GM23338 (cell line): ENCODE results near the gene TRAIP. TPM values are rescaled to one million over a fixed set of nuclear protein-coding genes. Genes with fewer than 3 reads are reported as not detected.

Experiments used
- ATAC-seq: fragments of 200-7000 bp; cut with Tn5 transposase; 3 replicates; pipeline ENCODE4 v1.9.1; 2020
- DNase-seq: peaks from one replicate; pipeline ENCODE4 v3.0.0-alpha.2; 2015; ENCODE audit warnings: low spot score
- H2AFZ ChIP-seq: fragments of 200-600 bp; sonication (generic); 2 replicates; pipeline ENCODE4 v1.8.0; 2016; ENCODE audit warnings: antibody characterized with exemption, mild to moderate bottlenecking, moderate library complexity
- H3F3A ChIP-seq: fragments of 200-600 bp; sonication (generic); replicated peaks from 2 replicates; pipeline ENCODE4 v1.8.0; 2017; ENCODE audit warnings: antibody characterized with exemption, mixed run types, low read depth
- H3K27ac ChIP-seq: fragments of 200-600 bp; sonication (generic); 2 replicates; pipeline ENCODE4 v1.6.1; 2016; ENCODE audit warnings: low read depth
- H3K27me3 ChIP-seq: fragments of 200-600 bp; sonication (generic); 2 replicates; pipeline ENCODE4 v1.8.0; 2016; ENCODE audit warnings: mild to moderate bottlenecking, mixed run types, moderate library complexity; ENCODE audit not compliant: insufficient read depth
- H3K36me3 ChIP-seq: fragments of 200-600 bp; sonication (generic); 2 replicates; pipeline ENCODE4 v1.8.0; 2016; ENCODE audit warnings: mild to moderate bottlenecking; ENCODE audit not compliant: insufficient read depth
- H3K4me1 ChIP-seq: fragments of 200-600 bp; sonication (generic); 2 replicates; pipeline ENCODE4 v1.8.0; 2016; ENCODE audit warnings: mild to moderate bottlenecking, moderate library complexity; ENCODE audit not compliant: insufficient read depth
- H3K4me2 ChIP-seq: fragments of 200-600 bp; sonication (generic); 2 replicates; pipeline ENCODE4 v1.7.1; 2017; ENCODE audit warnings: mixed run types
- H3K4me3 ChIP-seq: fragments of 200-600 bp; sonication (generic); 2 replicates; pipeline ENCODE4 v1.6.1; 2016; ENCODE audit warnings: mixed run types
- H3K79me2 ChIP-seq: fragments of 200-600 bp; sonication (generic); replicated peaks from 2 replicates; pipeline ENCODE4 v1.8.0; 2017; ENCODE audit warnings: mild to moderate bottlenecking; ENCODE audit not compliant: insufficient read depth
- H3K9me2 ChIP-seq: fragments of 200-600 bp; sonication (generic); 2 replicates; pipeline ENCODE4 v1.8.0; 2017; ENCODE audit not compliant: insufficient read depth
- H4K20me1 ChIP-seq: fragments of 200-600 bp; sonication (generic); replicated peaks from 2 replicates; pipeline ENCODE4 v1.8.0; 2017; ENCODE audit warnings: mild to moderate bottlenecking; ENCODE audit not compliant: insufficient read depth
- H3K27ac Mint-ChIP-seq: 2 replicates; pipeline ENCODE4 v1.8.0; 2020; ENCODE audit warnings: inconsistent platforms, mild to moderate bottlenecking, moderate library complexity, mixed read lengths
- H3K27me3 Mint-ChIP-seq: 3 replicates; pipeline ENCODE4 v1.8.0; 2022; ENCODE audit warnings: low read depth, mild to moderate bottlenecking, moderate library complexity, mixed read lengths, inconsistent platforms; ENCODE audit not compliant: insufficient read depth, poor library complexity
- H3K36me3 Mint-ChIP-seq: 3 replicates; pipeline ENCODE4 v1.8.0; 2021; ENCODE audit warnings: low read depth, mild to moderate bottlenecking, inconsistent platforms, moderate library complexity, mixed read lengths
- H3K4me1 Mint-ChIP-seq: 3 replicates; pipeline ENCODE4 v1.8.0; 2020; ENCODE audit warnings: mild to moderate bottlenecking, inconsistent platforms, mixed read lengths
- H3K4me3 Mint-ChIP-seq: 3 replicates; pipeline ENCODE4 v1.8.0; 2021; ENCODE audit warnings: moderate library complexity, mild to moderate bottlenecking, inconsistent platforms, mixed read lengths
- H3K9me3 Mint-ChIP-seq: 3 replicates; pipeline ENCODE4 v1.8.0; 2020; ENCODE audit warnings: moderate library complexity, mild to moderate bottlenecking, inconsistent platforms, mixed read lengths
- EZH2 ChIP-seq: fragments of 200-600 bp; sonication (generic); IDR thresholded peaks from one replicate; pipeline ENCODE4 v1.8.0; 2017; ENCODE audit warnings: antibody characterized with exemption, mild to moderate bottlenecking, low read depth; ENCODE audit not compliant: unreplicated experiment
- JUNB ChIP-seq: IDR thresholded peaks from one replicate; pipeline ENCODE4 v1.6.1; 2016; ENCODE audit warnings: antibody characterized with exemption; ENCODE audit not compliant: unreplicated experiment
- STAT1 ChIP-seq: IDR thresholded peaks from one replicate; pipeline ENCODE4 v1.6.1; 2016; ENCODE audit warnings: antibody characterized with exemption; ENCODE audit not compliant: unreplicated experiment
- ZNF114 ChIP-seq: fragments of 250-450 bp; sonication (Bioruptor Pico); IDR thresholded peaks from 2 replicates; pipeline ENCODE4 v1.5.0; 2020; ENCODE audit warnings: mild to moderate bottlenecking, moderate library complexity
- polyA plus RNA-seq: library from polyadenylated mRNA; unstranded; fragments of >200 nt; fragmentation: Nextera tagmentation; extraction: Ambion mirVana; gene quantifications from 2 replicates; pipeline ENCODE4 v1.2.1, GENCODE V29; 2016
- total RNA-seq: library from RNA; depleted of rRNA; stranded (reverse); fragments of >200 nt; shearing (Covaris generic); gene quantifications from 2 replicates; pipeline ENCODE4 v1.2.3, GENCODE V29; 2014
- TF ChIP-seq, protein P1 (sequence below), 2 experiments: fragments of 200-600 bp in 1 of 2; sonication (generic) in 1 of 2; conservative IDR thresholded peaks; 2 replicates each; pipeline versions ENCODE4 v1.5.1 to v1.6.1; 2016 to 2017; ENCODE audit warnings: antibody characterized with exemption in 2 of 2, low read depth in 2 of 2, mild to moderate bottlenecking in 2 of 2, moderate library complexity in 1 of 2
- TF ChIP-seq, protein P2 (sequence below): IDR thresholded peaks from one replicate; pipeline ENCODE4 v1.6.1; 2018; ENCODE audit warnings: antibody characterized with exemption; ENCODE audit not compliant: unreplicated experiment

The TRAIP gene
- total and polyA plus RNA-seq, 2 experiments from 2014 or later: 15.3 to 16.6 TPM

DNA sequence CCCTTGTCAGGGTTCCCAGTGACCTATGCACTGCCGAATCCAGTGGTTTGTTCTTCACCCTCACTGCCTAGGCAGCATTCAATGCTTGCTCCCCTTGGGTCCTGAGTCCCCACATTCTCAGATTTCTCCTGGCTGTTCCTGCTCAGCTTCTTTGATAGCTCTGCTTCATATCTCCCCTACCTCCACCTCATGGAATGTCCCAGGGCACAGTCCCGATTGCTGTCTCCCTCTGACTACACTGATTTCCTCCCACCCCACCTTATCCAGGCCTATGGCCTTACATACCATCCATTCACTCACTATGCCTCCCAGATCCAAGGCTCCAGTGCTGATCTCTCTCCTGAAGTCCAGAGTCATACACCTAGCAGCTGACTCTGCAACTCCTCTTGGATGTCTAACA is 55.2 kb downstream of the TRAIP start (continued):
- TF ChIP-seq, protein P1, sequence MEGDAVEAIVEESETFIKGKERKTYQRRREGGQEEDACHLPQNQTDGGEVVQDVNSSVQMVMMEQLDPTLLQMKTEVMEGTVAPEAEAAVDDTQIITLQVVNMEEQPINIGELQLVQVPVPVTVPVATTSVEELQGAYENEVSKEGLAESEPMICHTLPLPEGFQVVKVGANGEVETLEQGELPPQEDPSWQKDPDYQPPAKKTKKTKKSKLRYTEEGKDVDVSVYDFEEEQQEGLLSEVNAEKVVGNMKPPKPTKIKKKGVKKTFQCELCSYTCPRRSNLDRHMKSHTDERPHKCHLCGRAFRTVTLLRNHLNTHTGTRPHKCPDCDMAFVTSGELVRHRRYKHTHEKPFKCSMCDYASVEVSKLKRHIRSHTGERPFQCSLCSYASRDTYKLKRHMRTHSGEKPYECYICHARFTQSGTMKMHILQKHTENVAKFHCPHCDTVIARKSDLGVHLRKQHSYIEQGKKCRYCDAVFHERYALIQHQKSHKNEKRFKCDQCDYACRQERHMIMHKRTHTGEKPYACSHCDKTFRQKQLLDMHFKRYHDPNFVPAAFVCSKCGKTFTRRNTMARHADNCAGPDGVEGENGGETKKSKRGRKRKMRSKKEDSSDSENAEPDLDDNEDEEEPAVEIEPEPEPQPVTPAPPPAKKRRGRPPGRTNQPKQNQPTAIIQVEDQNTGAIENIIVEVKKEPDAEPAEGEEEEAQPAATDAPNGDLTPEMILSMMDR (conservative IDR thresholded peaks at IDR 0.05; ENCODE audit: low read depth in 2 of 2): no peak
- TF ChIP-seq, protein P2, sequence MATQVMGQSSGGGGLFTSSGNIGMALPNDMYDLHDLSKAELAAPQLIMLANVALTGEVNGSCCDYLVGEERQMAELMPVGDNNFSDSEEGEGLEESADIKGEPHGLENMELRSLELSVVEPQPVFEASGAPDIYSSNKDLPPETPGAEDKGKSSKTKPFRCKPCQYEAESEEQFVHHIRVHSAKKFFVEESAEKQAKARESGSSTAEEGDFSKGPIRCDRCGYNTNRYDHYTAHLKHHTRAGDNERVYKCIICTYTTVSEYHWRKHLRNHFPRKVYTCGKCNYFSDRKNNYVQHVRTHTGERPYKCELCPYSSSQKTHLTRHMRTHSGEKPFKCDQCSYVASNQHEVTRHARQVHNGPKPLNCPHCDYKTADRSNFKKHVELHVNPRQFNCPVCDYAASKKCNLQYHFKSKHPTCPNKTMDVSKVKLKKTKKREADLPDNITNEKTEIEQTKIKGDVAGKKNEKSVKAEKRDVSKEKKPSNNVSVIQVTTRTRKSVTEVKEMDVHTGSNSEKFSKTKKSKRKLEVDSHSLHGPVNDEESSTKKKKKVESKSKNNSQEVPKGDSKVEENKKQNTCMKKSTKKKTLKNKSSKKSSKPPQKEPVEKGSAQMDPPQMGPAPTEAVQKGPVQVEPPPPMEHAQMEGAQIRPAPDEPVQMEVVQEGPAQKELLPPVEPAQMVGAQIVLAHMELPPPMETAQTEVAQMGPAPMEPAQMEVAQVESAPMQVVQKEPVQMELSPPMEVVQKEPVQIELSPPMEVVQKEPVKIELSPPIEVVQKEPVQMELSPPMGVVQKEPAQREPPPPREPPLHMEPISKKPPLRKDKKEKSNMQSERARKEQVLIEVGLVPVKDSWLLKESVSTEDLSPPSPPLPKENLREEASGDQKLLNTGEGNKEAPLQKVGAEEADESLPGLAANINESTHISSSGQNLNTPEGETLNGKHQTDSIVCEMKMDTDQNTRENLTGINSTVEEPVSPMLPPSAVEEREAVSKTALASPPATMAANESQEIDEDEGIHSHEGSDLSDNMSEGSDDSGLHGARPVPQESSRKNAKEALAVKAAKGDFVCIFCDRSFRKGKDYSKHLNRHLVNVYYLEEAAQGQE: no peak
- no peak for TF ChIP-seq JUNB
- no peak for TF ChIP-seq EZH2

DNA sequence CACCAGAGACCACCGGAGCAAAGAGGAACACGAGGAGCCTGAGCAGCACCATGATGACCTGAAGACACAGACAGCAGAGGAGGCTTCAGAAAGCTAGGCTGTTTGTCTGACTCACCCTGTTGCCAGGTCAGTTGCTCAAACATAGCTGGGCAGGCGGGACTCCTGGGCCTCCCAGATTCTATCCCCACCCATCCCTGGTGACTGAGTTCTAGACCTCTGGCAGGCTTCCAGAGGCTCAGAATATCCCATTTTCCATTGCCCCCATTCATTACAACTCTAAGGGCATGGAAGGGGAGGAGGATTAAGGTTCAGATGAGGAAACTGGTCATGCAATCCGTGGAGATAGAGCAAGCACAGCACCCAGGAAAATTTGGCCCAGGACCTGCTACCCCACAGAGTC is 56.6 kb downstream of the TRAIP start, which contains the start of gene CDHR4:
CDHR4 (minus strand) TSS at position 113 of the 400 bp plus-strand sequence; CDS start at position 52, 61 bp downstream.
- Histone ChIP-seq H3F3A (0 out of 2 replicates have a peak, but pooled peaks cover 7% of the 10 kb centered on the region), H3K4me1 (peaks cover 7% of the 10 kb centered on the region; the same call in 1 of the 2 replicates), H3K79me2 (no peaks in the 10 kb centered on the region), H3K27me3 (peaks cover 15% of the 10 kb centered on the region), H3K4me2 (no peak within 1 kb of the TSS), H2AFZ (no peak within 1 kb of the TSS), H3K27ac (no peak within 1 kb of the TSS), H3K9me2 (no peaks in the 10 kb centered on the region), H3K36me3 (no peaks in the 10 kb centered on the region), H3K4me3 (no peak within 1 kb of the TSS), H4K20me1 (no peaks in the 10 kb centered on the region)
- no peaks in the 10 kb centered on the region for H3K36me3 Mint-ChIP-seq
- DNase-seq: no peak
- H3K9me3 Mint-ChIP-seq: no peaks in the 10 kb centered on the region
- ATAC-seq: no peak
- H3K27me3 Mint-ChIP-seq: peaks cover 23% of the 10 kb centered on the region
- no peak for TF ChIP-seq STAT1
- no peak for TF ChIP-seq EZH2
- H3K27ac Mint-ChIP-seq: no peak within 1 kb of the TSS
- peaks cover 10% of the 10 kb centered on the region for H3K4me1 Mint-ChIP-seq
- no peak within 1 kb of the TSS for H3K4me3 Mint-ChIP-seq

DNA sequence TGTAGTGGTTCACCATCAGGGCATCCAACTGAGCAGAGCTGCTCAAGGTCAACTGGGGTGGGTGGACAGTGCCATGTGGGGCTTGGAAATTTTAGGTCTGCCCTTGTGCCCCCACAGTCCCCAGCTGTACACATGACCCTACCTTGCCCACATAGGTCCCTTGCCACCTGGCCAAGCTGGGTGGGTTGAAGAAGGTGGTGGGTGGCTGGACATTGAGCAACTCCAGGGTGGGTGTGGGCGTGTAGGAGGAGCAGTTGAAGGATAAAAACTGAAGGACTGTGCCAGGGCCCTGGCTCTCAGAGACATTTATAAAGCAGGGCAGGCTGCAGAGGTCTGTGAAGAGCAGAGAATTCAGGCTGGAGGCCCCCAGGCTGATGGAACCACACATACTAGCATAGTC is 57.3 kb downstream of the TRAIP start:
- no peak overlapping the region for H3K27ac ChIP-seq
- no peaks in the 10 kb centered on the region for H3K36me3 ChIP-seq
- Mint-ChIP-seq H3K4me1 (peaks cover 8% of the 10 kb centered on the region), H3K27me3 (peaks cover 20% of the 10 kb centered on the region), H3K27ac (no peak overlapping the region), H3K9me3 (no peaks in the 10 kb centered on the region), H3K36me3 (no peaks in the 10 kb centered on the region), H3K4me3 (no peak overlapping the region)
- H3K9me2 ChIP-seq: no peaks in the 10 kb centered on the region
- H2AFZ ChIP-seq: no peak overlapping the region
- no peak overlapping the region for H3K4me2 ChIP-seq
- peaks cover 4% of the 10 kb centered on the region; the same call in 1 of the 2 replicates for H3K4me1 ChIP-seq
- TF ChIP-seq, protein P2: no peak
- no peak for TF ChIP-seq ZNF114 (CRISPR knock-in tag)
- H3K27me3 ChIP-seq: peaks cover 11% of the 10 kb centered on the region
- H3F3A ChIP-seq: 0 out of 2 replicates have a peak, but pooled peaks cover 5% of the 10 kb centered on the region
- no peak overlapping the region for H3K4me3 ChIP-seq
- ATAC-seq (no peak), DNase-seq (no peak)
- no peaks in the 10 kb centered on the region for H4K20me1 ChIP-seq
- no peaks in the 10 kb centered on the region for H3K79me2 ChIP-seq
